Heart left ventricle (tissue), 16 donors: ENCODE measurements around the gene PROK2. TPM values are rescaled to one million over a fixed set of nuclear protein-coding genes. Genes with fewer than 3 reads are reported as not detected.

Source experiments
- ATAC-seq, 4 donors: fragments of 200-7000 bp; cut with Tn5 transposase; one replicate each; pipeline ENCODE4 v1.9.1; 2020 to 2022; ENCODE audit warnings: moderate library complexity in 4 of 4, mild to moderate bottlenecking in 3 of 4, moderate number of reproducible peaks in 1 of 4
- DNase-seq, 5 donors: peaks; one replicate each; pipeline ENCODE4 v3.0.0-alpha.2; 2020
- H3K27ac ChIP-seq, 12 donors: fragments of 200-600 bp; sonication (generic) in 4 of 12; one replicate each; pipeline versions ENCODE4 v1.5.0 to v1.8.0; 2016 to 2022; ENCODE audit warnings: mild to moderate bottlenecking in 2 of 12
- H3K27me3 ChIP-seq, 9 donors: fragments of 200-600 bp; sonication (generic) in 2 of 9; one replicate each; pipeline versions ENCODE4 v1.5.1 to v1.8.0; 2016 to 2022; ENCODE audit warnings: mild to moderate bottlenecking in 3 of 9
- H3K36me3 ChIP-seq, 9 donors: fragments of 200-600 bp; sonication (generic) in 2 of 9; one replicate each; pipeline versions ENCODE4 v1.5.0 to v1.8.0; 2018 to 2022; ENCODE audit warnings: mild to moderate bottlenecking in 2 of 9
- H3K4me1 ChIP-seq, 12 donors: fragments of 200-600 bp; sonication (generic) in 4 of 12; one replicate each; pipeline versions ENCODE4 v1.5.0 to v1.8.0; 2016 to 2022; ENCODE audit warnings: mild to moderate bottlenecking in 3 of 12
- H3K4me3 ChIP-seq, 12 donors: fragments of 200-600 bp; sonication (generic) in 4 of 12; one replicate each; pipeline versions ENCODE4 v1.5.0 to v1.8.0; 2017 to 2022; ENCODE audit warnings: mild to moderate bottlenecking in 9 of 12, moderate library complexity in 4 of 12
- H3K9me3 ChIP-seq, 12 donors: fragments of 200-600 bp; sonication (generic) in 4 of 12; one replicate each; pipeline versions ENCODE4 v1.5.0 to v1.8.0; 2016 to 2022; ENCODE audit warnings: mild to moderate bottlenecking in 1 of 12
- CTCF ChIP-seq, 12 donors: fragments of 200-600 bp; sonication (generic) in 4 of 12; IDR thresholded peaks; one replicate each; pipeline versions ENCODE4 v1.5.0 to v1.8.0; 2018 to 2022; ENCODE audit warnings: antibody characterized with exemption in 12 of 12, mild to moderate bottlenecking in 5 of 12
- POLR2A ChIP-seq, 2 donors: fragments of 450-650 bp; IDR thresholded peaks; one replicate each; pipeline ENCODE4 v1.6.1; 2017; ENCODE audit warnings: antibody characterized with exemption in 2 of 2, mild to moderate bottlenecking in 2 of 2, moderate library complexity in 2 of 2
- WGBS, 4 donors: extraction: QIAGEN DNeasy Blood & Tissue Kit in 2 of 4; methylation state at CpG; one replicate each; pipeline versions ENCODE4 v1.1.5 to v1.1.7; 2013 to 2018; 5-methylcytosine and 5-hydroxymethylcytosine counted together
- intact Hi-C, 10 donors: fragments of 100-400 bp; cut with DNase I; formaldehyde crosslinking; loops; one replicate each; pipeline versions ENCODE4 v1.11.1 to v1.14.2; 2022
- polyA plus RNA-seq, 2 donors: library from polyadenylated mRNA; stranded (reverse); fragments of 200-250 nt; gene quantifications; one replicate each; pipeline ENCODE4 v1.2.3, GENCODE V29; 2013
- total RNA-seq, 9 donors: library from RNA; depleted of rRNA in 2 of 9; stranded (reverse); fragments of >200 nt in 2 of 9; fragmentation: NEBNext Ultra II Directional in 3 of 9; extraction: Animal tissue kit (Norgen Biotek cat#: 25700) in 3 of 9; gene quantifications; one replicate each; pipeline versions ENCODE4 v1.1.0 to v1.2.4, GENCODE V29; 2016 to 2023
- donor health status: ischemic (EF 13 %, LVEDD 7.1; RV severe dilation, severe dysfunction).
- donor health status: healthy with polysubstance abuse.
- donor health status: DM: no; HTN: yes; CAD: no.
- donor health status: DM: no; HTN: no; CAD: no.
- donor health status: ischemic (EF 25% LVEDD 6.9; RV normal size, moderate dysfunction).
- donor health status: ischemic (EF 25% LVEDD 5.7; RV mildly dilated, moderate dysfunction).
- donor health status: healthy.
- donor health status: DM: yes; HTN: yes; CAD: no.
- donor health status: ischemic (EF 35%, LVEDD 5.7; RV mildly dilated, moderate dysfunction).
- donor health status: nonischemic (EF 11% LVEDD 7.7; RV severe dilation, severe dysfunction).
- donor health status: DM: yes; HTN: yes; CAD: no.
- donor health status: PGD.
- donor health status: ischemic (EF 29% LVEDD 5.4; RV normal size, mild dysfunction).
- donor health status: nonischemic (EF 23%, LVEDD 6.1; RV moderate dilation, normal function).

The PROK2 gene
- total and polyA plus RNA-seq, 11 donors = 0.17 to 0.49 (median 0.25) TPM; not detected in 4

DNA sequence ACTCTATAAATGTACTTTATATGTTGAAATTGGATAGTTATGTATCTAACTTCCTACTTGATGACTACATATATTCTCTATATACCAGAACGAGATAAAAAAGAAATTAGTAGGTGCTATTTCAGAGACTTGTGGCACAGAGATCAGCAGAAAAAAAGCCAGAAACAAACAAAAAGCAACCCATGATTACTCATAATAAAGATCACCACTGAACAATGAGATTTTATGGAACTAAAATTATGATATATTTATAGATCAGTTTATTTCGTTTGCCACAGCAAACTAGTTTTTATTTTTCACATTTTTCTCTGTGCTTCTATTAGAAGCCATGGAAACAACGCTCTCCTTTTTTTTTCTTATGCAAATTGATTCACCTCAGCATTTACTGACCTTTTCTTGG, 15.1 kb upstream of the PROK2 start:
- Histone ChIP-seq H3K4me1 (peaks cover 0 to 4% (median 0%) of the 10 kb centered on the region in 12 donors), H3K4me3 (no peak overlapping the region), H3K36me3 (no peaks in the 10 kb centered on the region), H3K9me3 (no peaks in the 10 kb centered on the region), H3K27ac (no peak overlapping the region), H3K27me3 (peaks cover 0 to 43% (median 6%) of the 10 kb centered on the region in 9 donors)
- ATAC-seq = no peak
- TF ChIP-seq POLR2A (IDR thresholded peaks at IDR 0.05) (no peak), CTCF (IDR thresholded peaks at IDR 0.05) (no peak)
- no peak for DNase-seq
- intact Hi-C loops = no loop called here
- WGBS, 4 donors = 50 to 59% (median 53%) methylated on average over 3 of the region's 3 CpGs

DNA sequence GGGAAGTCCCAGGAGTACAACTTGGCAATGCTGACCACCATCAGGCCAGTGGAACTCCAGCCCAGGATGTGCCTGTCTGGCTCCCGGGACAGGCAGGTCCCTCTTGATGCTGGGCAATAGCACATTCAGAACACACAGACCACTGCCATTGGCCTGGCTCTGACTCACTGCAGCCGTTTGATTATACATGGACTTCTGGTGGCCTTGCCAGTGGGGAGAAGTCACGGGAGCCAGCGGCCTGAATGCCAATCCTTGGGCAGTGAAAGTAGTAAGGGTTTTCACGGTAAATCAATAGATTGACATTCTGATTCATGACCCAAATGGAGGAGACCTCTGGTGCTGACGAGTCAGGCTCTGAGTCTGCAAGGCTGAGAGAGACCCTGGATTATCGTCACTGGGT, 12.5 kb upstream of the PROK2 start:
- Histone ChIP-seq H3K27ac (no peak overlapping the region), H3K36me3 (no peaks in the 10 kb centered on the region), H3K4me3 (no peak overlapping the region), H3K4me1 (no peaks in the 10 kb centered on the region), H3K27me3 (peaks cover 0 to 46% (median 6%) of the 10 kb centered on the region in 9 donors), H3K9me3 (no peaks in the 10 kb centered on the region)
- ATAC-seq (no peak), DNase-seq (no peak)
- intact Hi-C loops = no loop called here
- TF ChIP-seq CTCF (IDR thresholded peaks at IDR 0.05) (no peak), POLR2A (IDR thresholded peaks at IDR 0.05) (no peak)
- WGBS, 4 donors = 75 to 86% (median 82%) methylated on average over 7 of the region's 7 CpGs

- no peak for ATAC-seq
- no peak for DNase-seq
- 84 to 90% (median 89%) methylated on average over 3 of the region's 3 CpGs for WGBS, 4 donors
- no peak overlapping the region for H3K4me3 ChIP-seq
- intact Hi-C loops = no loop called here
- H3K4me1 ChIP-seq = no peaks in the 10 kb centered on the region
- H3K36me3 ChIP-seq = no peaks in the 10 kb centered on the region
- H3K27me3 ChIP-seq = peaks cover 0 to 35% (median 6%) of the 10 kb centered on the region in 9 donors
- H3K27ac ChIP-seq = no peak overlapping the region
- no peaks in the 10 kb centered on the region for H3K9me3 ChIP-seq
- TF ChIP-seq CTCF (IDR thresholded peaks at IDR 0.05) = no peak
- TF ChIP-seq POLR2A (IDR thresholded peaks at IDR 0.05) = no peak
Measured at GRCh38 chr3:71796290-71796689, 11.3 kb upstream of the PROK2 start.

DNA sequence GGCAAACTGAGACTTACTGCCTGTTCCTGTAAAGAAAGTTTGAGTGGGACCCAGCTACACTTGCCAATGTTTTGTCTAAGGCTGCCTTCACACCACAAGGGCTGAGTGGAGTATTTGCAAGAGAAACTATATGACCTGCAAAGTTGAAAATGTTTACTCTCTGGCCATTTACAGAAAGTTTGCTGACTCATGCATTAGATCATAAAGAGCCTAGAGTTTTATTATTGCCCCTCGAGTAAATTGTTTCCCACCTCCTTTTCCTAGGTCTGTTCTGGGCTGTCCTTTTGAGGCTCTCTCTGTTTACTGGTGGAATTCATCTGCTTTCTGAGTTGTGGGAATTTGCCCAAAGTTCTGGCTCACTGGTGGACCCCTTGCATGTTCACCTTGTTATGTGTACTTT, 6.7 kb upstream of the PROK2 start:
- H3K27me3 ChIP-seq = peaks cover 0 to 35% (median 0%) of the 10 kb centered on the region in 9 donors
- H3K4me3 ChIP-seq = no peak overlapping the region
- intact Hi-C loops = no loop called here
- no peaks in the 10 kb centered on the region for H3K4me1 ChIP-seq
- no peaks in the 10 kb centered on the region for H3K9me3 ChIP-seq
- DNase-seq (no peak), ATAC-seq (no peak)
- H3K36me3 ChIP-seq = no peaks in the 10 kb centered on the region
- 75 to 90% (median 89%) methylated on average over 1 of the region's 1 CpG for WGBS, 4 donors
- H3K27ac ChIP-seq = no peak overlapping the region
- TF ChIP-seq POLR2A (IDR thresholded peaks at IDR 0.05) = no peak
- TF ChIP-seq CTCF (IDR thresholded peaks at IDR 0.05) = no peak
